Measurements from ENCODE around the gene PON3.

GRCh38 chr7:95421000-95421846 lies 25.0 kb upstream of the PON3 start:
- TF ChIP-seq MXI1 (IDR thresholded peaks at IDR 0.05; ENCODE audit: borderline replicate concordance, low read depth, low read length) = no peak
- TF ChIP-seq CTCF (conservative IDR thresholded peaks at IDR 0.05; ENCODE audit: low read depth, low read length) = no peak
- TF ChIP-seq POLR2A (IDR thresholded peaks at IDR 0.05; ENCODE audit: low read depth, low read length) = no peak
- no peak for TF ChIP-seq RFX5 (IDR thresholded peaks at IDR 0.05; ENCODE audit: low read depth, low read length)
- TF ChIP-seq CHD1 (IDR thresholded peaks at IDR 0.05; ENCODE audit: low read depth, low read length) = no peak
- TF ChIP-seq RAD21 (IDR thresholded peaks at IDR 0.05; ENCODE audit: low read length) = no peak
- no peak for TF ChIP-seq USF2 (IDR thresholded peaks at IDR 0.05; ENCODE audit: low read depth, low read length)
- TF ChIP-seq BHLHE40 (IDR thresholded peaks at IDR 0.05; ENCODE audit: low read depth, low read length) = no peak
- TF ChIP-seq FOS (IDR thresholded peaks at IDR 0.05; ENCODE audit: low read depth, low read length) = no peak
- no peak for TF ChIP-seq SMC3 (IDR thresholded peaks at IDR 0.05; ENCODE audit: low read depth, low read length)
- no peak for TF ChIP-seq ELK1 (IDR thresholded peaks at IDR 0.05; ENCODE audit: borderline replicate concordance, low read depth, low read length)

Measured in IMR-90 (cell line).